SK-N-MC (cell line): Measurements from ENCODE around the gene CENPO.

Experiments
- EZH2 ChIP-seq: fragments of 200-600 bp; sonication (generic); IDR thresholded peaks from one replicate; pipeline ENCODE4 v1.6.1; 2017; ENCODE audit warnings: antibody characterized with exemption
- FOXP2 ChIP-seq: optimal IDR thresholded peaks from 2 replicates; pipeline ENCODE3; 2011; ENCODE audit warnings: mild to moderate bottlenecking, moderate library complexity; ENCODE audit not compliant: insufficient read depth; ENCODE audit errors: extremely low read length, control extremely low read depth
- POLR2AphosphoS5 ChIP-seq: IDR thresholded peaks from 2 replicates; pipeline ENCODE4 v1.6.1; 2012; ENCODE audit warnings: mild to moderate bottlenecking, low read depth, low read length, borderline replicate concordance

GRCh38 chr2:24762518-24762917 is 30.7 kb upstream of the CENPO start:
- TF ChIP-seq POLR2AphosphoS5 (no peak), EZH2 (no peak), FOXP2 (no peak)
